Lung (tissue), 12 donors: ENCODE results near the gene DMAC1. TPM values are rescaled to one million over a fixed set of nuclear protein-coding genes. Genes with fewer than 3 reads are reported as not detected.

Experiments used
- ATAC-seq: fragments of 200-7000 bp; cut with Tn5 transposase; one replicate; pipeline ENCODE4 v1.9.1; 2020; ENCODE audit warnings: moderate number of reproducible peaks; ENCODE audit not compliant: insufficient read depth, low FRiP score
- DNase-seq, 3 donors: peaks; one replicate each; pipeline ENCODE4 v3.0.0-alpha.2; 2013 to 2017
- H3K27ac ChIP-seq, 2 donors: one replicate each; pipeline ENCODE4 v1.5.1; 2013; ENCODE audit warnings: mild to moderate bottlenecking in 2 of 2, moderate library complexity in 2 of 2, control low read depth in 1 of 2, inconsistent platforms in 1 of 2, low read depth in 1 of 2, low read length in 1 of 2
- H3K27me3 ChIP-seq, 3 donors: one replicate each; pipeline ENCODE4 v1.5.1; 2013; ENCODE audit warnings: low read length in 2 of 3; ENCODE audit not compliant: control insufficient read depth in 3 of 3, insufficient read depth in 3 of 3
- H3K36me3 ChIP-seq, 4 donors: one replicate each; pipeline ENCODE4 v1.5.1; 2013; ENCODE audit warnings: low read length in 4 of 4, mild to moderate bottlenecking in 1 of 4, moderate library complexity in 1 of 4; ENCODE audit not compliant: control insufficient read depth in 4 of 4, insufficient read depth in 4 of 4
- H3K4me1 ChIP-seq, 5 donors: one replicate each; pipeline ENCODE4 v1.5.1; 2013; ENCODE audit warnings: low read length in 5 of 5, mild to moderate bottlenecking in 2 of 5, moderate library complexity in 1 of 5; ENCODE audit not compliant: control insufficient read depth in 5 of 5, insufficient read depth in 5 of 5
- H3K4me3 ChIP-seq: one replicate; pipeline ENCODE4 v1.5.1; 2013; ENCODE audit warnings: mild to moderate bottlenecking, control low read depth, moderate library complexity
- H3K9ac ChIP-seq, 2 donors: one replicate each; pipeline ENCODE4 v1.5.1; 2013; ENCODE audit warnings: low read length in 2 of 2, control low read depth in 1 of 2; ENCODE audit not compliant: insufficient read depth in 1 of 2
- H3K9me3 ChIP-seq, 4 donors: one replicate each; pipeline ENCODE4 v1.5.1; 2013; ENCODE audit warnings: low read length in 3 of 4, mild to moderate bottlenecking in 1 of 4, moderate library complexity in 1 of 4; ENCODE audit not compliant: control insufficient read depth in 4 of 4, insufficient read depth in 3 of 4
- CTCF ChIP-seq: IDR thresholded peaks from 2 replicates; pipeline ENCODE4 v1.5.1; 2012; ENCODE audit warnings: mild to moderate bottlenecking; ENCODE audit errors: control extremely low read depth, extremely low read depth
- WGBS, 2 donors: extraction: QIAGEN DNeasy Blood & Tissue Kit; methylation state at CpG; one replicate each; pipeline ENCODE4 v1.1.7; 2013; 5-methylcytosine and 5-hydroxymethylcytosine counted together
- polyA plus RNA-seq, 2 donors: library from polyadenylated mRNA; stranded (reverse); fragments of 200-250 nt; gene quantifications; one replicate each; pipeline ENCODE4 v1.2.1, GENCODE V29; 2013
- total RNA-seq, 2 donors: library from RNA; depleted of rRNA in 1 of 2; stranded (reverse); fragments of >200 nt in 1 of 2; gene quantifications; one replicate each; pipeline ENCODE4 v1.2.1, GENCODE V29; 2014 to 2021
- donor health status: control.
- donor health status: control.
- donor health status: Bipolar disorder and iron deficiency.
- donor health status: healthy.
- donor health status: DM: yes; HTN: yes; CAD: no.

Gene DMAC1
- total and polyA plus RNA-seq, 4 donors = 12.0 to 37.6 (median 13.5) TPM

- ATAC-seq (no peak), DNase-seq (peak in 1 of 3 donors; percentile 8)
- TF ChIP-seq CTCF = no peak
- 66 to 71% methylated on average over 2 of the region's 2 CpGs for WGBS, 2 donors
- Histone ChIP-seq H3K36me3 (no peaks in the 10 kb centered on the region), H3K9me3 (no peaks in the 10 kb centered on the region), H3K27ac (no peak overlapping the region), H3K27me3 (no peaks in the 10 kb centered on the region), H3K4me3 (no peak overlapping the region), H3K9ac (no peak overlapping the region), H3K4me1 (no peaks in the 10 kb centered on the region)
Measured at GRCh38 chr9:7816021-7816420, 16.4 kb upstream of the DMAC1 start.

- Histone ChIP-seq H3K36me3 (no peaks in the 10 kb centered on the region), H3K27me3 (no peaks in the 10 kb centered on the region), H3K9ac (no peak overlapping the region), H3K9me3 (no peaks in the 10 kb centered on the region), H3K27ac (no peak overlapping the region), H3K4me3 (no peak overlapping the region), H3K4me1 (no peaks in the 10 kb centered on the region)
- 84 to 91% methylated on average over 2 of the region's 2 CpGs for WGBS, 2 donors
- DNase-seq (no peak), ATAC-seq (no peak)
- no peak for TF ChIP-seq CTCF
Measured at GRCh38 chr9:7813030-7813429, 13.5 kb upstream of the DMAC1 start.

GRCh38 chr9:7811677-7812076, 12.1 kb upstream of the DMAC1 start:
- H3K27me3 ChIP-seq = no peaks in the 10 kb centered on the region
- H3K4me3 ChIP-seq = no peak overlapping the region
- WGBS, 2 donors = 12 to 20% methylated on average over 3 of the region's 3 CpGs
- no peaks in the 10 kb centered on the region for H3K36me3 ChIP-seq
- H3K9me3 ChIP-seq = no peaks in the 10 kb centered on the region
- H3K27ac ChIP-seq = no peak overlapping the region
- ATAC-seq (no peak), DNase-seq (no peak)
- no peak for TF ChIP-seq CTCF
- H3K9ac ChIP-seq = no peak overlapping the region
- H3K4me1 ChIP-seq = peaks cover 0 to under 1% (median 0%) of the 10 kb centered on the region in 5 donors

GRCh38 chr9:7802666-7803065, 3.1 kb upstream of the DMAC1 start:
- Histone ChIP-seq H3K4me1 (peaks cover 0 to 15% (median 8%) of the 10 kb centered on the region in 5 donors), H3K27me3 (no peaks in the 10 kb centered on the region), H3K27ac (no peak overlapping the region), H3K9ac (no peak overlapping the region), H3K4me3 (no peak overlapping the region), H3K36me3 (no peaks in the 10 kb centered on the region), H3K9me3 (no peaks in the 10 kb centered on the region)
- ATAC-seq (no peak), DNase-seq (no peak)
- no peak for TF ChIP-seq CTCF
